SHP77 treated with DMSO at 0.1 percent for 48 hours (cell line): ENCODE data around the gene ADM2.
"Not testable (repeated sequence)": the region's sequence is repeated elsewhere in the genome, so short reads cannot be mapped to it uniquely, and the experiment has no call there.

ENCODE experiments used
- DNase-seq: peaks from one replicate; lab custom pipeline; 2025; lab: John Stamatoyannopoulos, UW

ADM2 gene

DNA sequence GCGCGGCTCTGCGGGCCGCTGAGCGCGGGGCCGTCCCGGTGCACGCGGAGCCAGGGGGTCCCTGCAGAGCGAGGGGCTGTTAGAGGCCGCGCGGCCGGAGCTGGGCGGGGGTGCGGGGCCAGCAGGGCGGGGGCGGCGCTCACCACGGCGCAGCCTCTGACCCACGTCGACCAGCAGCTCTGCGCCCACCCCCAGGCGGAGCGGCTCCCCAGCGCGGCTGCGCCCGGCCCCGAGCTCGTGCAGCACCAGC, 44.4 kb downstream of the ADM2 start:
- no peak for DNase-seq

- DNase-seq, result peak; percentile 51
Observed at GRCh38 chr22:50526108-50526833, 44.9 kb downstream of the ADM2 start.

- DNase-seq, result no peak
Observed at GRCh38 chr22:50526834-50527801, 45.8 kb downstream of the ADM2 start.

DNA sequence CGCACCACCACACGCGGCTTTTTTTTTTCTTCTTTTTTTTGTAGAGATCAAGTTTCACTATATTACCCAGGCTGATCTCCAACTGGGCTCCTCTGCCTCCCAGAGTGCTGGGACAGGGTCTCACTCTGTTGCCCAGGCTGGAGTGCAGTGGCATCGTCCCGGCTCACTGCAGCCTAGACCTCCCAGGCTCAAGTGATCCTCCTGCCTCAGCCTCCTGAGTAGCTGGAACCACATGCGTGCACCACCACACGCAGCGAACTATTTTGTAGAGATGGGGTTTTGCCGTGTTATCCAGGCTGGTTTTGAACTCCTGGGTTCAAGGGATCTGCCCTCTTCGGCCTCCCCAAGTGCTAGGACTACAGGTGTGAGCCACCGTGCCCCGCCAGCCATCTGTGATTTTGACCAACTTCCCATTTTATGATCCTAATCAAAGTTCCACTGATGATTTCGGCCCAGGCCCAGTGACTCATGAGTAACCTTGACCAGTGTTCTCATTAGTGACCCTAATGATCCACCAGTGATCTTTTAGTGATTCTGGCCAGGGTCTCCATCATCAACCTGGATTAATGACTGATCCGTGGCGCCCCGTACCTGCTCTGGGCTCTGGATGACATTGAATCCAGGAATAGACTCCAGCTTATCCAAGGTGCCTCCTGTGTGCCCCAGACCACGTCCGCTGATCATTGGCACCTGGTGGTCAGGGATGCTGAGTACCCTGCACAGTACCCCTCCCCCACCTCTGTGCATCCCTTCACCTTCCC, 46.8 kb downstream of the ADM2 start:
- no peak for DNase-seq

GRCh38 chr22:50528682-50529415, 47.5 kb downstream of the ADM2 start:
- no peak for DNase-seq

DNA sequence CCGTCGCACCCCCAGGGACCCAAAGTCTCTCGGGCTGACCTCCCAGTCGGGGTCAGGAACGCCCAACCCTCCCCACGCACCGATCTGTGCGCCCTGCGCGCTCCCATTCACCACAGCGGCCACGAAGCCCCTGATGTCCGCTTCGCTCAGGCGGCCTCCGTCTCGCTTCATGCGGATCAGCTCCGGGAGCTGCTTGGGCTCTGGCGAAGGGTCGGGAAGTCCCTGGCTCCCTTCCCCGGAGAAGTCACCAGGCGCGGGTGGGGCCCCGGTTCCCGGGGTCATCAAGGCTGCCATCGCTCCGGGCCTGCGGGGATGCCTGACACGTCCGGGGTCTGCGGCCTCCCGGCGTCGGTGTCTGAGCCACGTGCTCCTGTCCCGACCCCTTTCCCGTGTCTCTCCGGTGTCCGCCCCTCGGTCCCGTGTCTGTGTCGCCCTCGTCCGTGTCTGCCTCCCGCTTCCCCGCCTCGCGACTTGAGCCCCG, 48.1 kb downstream of the ADM2 start:
- DNase-seq, result no peak

GRCh38 chr22:50529897-50530579, 48.7 kb downstream of the ADM2 start, which contains the start of gene TYMP:
Gene TYMP, minus strand, starts transcription at chr22:50530012. Its CDS starts 303 bp downstream, at chr22:50529709.
- no peak for DNase-seq

GRCh38 chr22:50530580-50530876, 49.2 kb downstream of the ADM2 start:
- DNase-seq, result no peak

- no peak for DNase-seq
Observed at GRCh38 chr22:50530877-50531545, 49.7 kb downstream of the ADM2 start.

DNA sequence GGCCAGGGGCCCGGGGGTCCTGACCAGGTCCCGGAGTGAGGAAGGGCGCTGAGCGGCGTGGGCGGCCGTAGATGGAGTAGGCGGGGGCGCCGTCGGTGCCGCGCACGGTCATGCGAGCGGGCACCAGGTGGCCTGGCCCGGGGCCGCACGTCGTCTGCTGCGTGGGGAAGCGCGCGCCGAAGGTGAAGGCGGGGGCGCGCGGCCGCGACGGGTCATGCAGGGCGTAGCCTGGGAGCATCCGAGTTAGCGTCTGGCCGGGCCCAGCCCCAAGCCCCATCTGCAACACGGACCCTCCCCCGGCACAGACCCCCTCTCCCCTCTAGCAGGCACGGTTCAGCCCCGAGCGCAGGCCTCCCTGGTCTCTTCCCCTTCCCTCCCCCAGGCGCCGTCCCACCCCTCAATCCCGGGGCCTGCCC, 50.2 kb downstream of the ADM2 start:
- no peak for DNase-seq

GRCh38 chr22:50531962-50532674, 50.8 kb downstream of the ADM2 start:
- no peak for DNase-seq

DNA sequence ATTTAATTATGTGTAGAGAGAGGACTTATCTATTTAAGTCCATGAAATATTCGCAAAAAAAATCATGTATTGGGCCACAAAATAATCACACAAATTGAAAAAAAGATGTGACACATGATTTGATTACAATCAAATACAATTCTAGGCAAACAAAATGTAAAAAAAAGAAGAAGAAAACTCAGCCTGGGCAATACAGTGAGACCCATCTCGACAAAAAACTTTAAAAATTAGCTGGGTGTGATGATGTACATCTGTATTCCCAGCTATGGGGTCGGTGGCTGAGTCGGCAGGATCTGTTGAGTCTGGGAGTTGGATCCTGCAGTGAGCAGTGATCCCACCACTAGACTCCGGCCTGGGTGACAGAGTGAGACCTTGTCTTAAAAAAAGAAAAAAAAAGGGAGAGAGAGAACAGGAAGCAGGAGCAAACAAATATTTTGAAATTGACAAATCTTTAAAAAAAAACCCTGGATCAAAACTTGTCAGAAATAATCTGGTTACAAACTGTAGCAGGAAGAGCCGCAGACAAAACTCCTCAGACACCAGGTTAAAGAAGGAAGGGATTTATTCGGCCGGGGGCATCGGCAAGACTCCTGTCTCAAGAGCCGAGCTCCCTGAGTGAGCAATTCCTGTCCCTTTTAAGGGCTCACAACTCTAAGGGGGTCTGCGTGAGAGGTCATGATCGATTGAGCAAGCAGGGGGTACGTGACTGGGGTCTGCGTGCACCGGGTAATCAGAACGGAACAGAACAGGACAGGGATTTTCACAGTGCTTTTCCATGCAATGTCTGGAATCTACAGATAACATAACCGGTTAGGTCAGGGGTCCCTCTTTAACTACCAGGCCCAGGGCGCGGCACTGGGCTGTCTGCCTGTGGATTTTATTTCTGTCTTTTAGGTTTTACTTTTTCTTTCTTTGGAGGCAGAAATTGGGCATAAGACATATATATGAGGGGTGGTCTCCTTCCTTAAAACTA, 51.8 kb downstream of the ADM2 start:
- DNase-seq, result no peak

DNA sequence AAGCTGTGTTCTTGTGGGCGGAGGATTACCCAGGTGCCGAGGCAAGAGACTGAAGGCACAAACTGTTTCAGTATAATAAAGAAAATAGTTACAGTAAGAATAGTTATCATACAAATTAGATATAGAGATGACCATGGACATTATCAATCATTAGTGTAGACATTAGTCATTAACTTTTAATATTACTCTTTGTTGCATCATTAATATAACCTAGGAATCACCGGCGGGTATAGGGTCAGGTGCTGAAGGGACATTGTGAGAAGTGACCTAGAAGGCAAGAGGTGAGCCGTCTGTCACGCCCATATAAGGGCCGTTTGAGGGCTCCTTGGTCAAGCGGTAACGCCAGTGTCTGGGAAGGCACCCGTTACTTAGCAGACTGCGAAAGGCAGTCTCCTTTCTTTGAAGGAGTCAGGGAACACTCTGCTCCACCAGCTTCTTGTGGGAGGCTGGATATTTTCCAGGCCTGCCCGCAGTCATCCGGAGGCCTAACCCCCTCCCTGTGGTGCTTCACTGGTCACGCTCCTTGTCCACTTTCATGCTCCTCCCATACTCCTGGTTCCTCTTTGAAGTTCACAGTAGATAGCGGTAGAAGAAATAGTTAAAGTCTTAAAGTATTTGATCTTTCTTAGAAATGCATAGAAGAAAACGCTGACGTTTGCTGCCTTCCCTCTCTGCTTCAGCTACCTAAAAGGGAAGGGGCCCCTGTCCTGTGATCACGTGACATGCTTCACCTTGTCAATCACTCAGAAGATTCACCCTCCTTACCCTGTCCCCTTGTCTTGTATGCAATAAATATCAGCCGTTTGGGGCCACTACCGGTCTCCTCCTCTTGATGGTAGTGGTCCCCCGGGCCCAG, 52.7 kb downstream of the ADM2 start:
- DNase-seq, result not testable (repeated sequence)

- no peak for DNase-seq
Observed at GRCh38 chr22:50535113-50535512, 53.8 kb downstream of the ADM2 start.
